B cell (primary cell): ENCODE data around the gene ZNF541. TPM values are rescaled to one million over a fixed set of nuclear protein-coding genes. Genes with fewer than 3 reads are reported as not detected.
A peak's percentile ranks its signal among the peaks of the same experiment; 100 is the strongest.

Experiments used
- ATAC-seq: fragments of 200-7000 bp; cut with Tn5 transposase; one replicate; pipeline ENCODE4 v1.10.0; 2021; ENCODE audit warnings: low read depth, mild to moderate bottlenecking, moderate number of reproducible peaks, moderate library complexity
- CTCF ChIA-PET: fragments of 350-600 bp; sonication (Branson Sonifier 250); formaldehyde crosslinking; loops from one replicate; lab custom pipeline; 2021; ENCODE audit warnings: antibody characterized with exemption, inconsistent platforms; lab: Charles Lee
- POLR2A ChIA-PET: fragments of 350-600 bp; sonication (Branson Sonifier 250); formaldehyde crosslinking; loops from one replicate; lab custom pipeline; 2021; ENCODE audit warnings: antibody characterized with exemption; lab: Charles Lee
- DNase-seq: peaks from one replicate; pipeline ENCODE4 v3.0.0; 2013
- H2AFZ ChIP-seq: 2 replicates; pipeline ENCODE4 v1.6.1; 2012; ENCODE audit warnings: mild to moderate bottlenecking, low read depth, low read length; ENCODE audit not compliant: insufficient read depth, poor library complexity, severe bottlenecking
- H3K27ac ChIP-seq, 2 donors: 1 replicate in 1 of 2; 2 replicates in 1 of 2; pipeline ENCODE4 v1.5.1; 2012 to 2013; ENCODE audit warnings: low read length in 2 of 2, mild to moderate bottlenecking in 2 of 2, moderate library complexity in 1 of 2
- H3K27me3 ChIP-seq, 4 experiments: fragments of 200-600 bp in 1 of 4; sonication (generic) in 1 of 4; replicated peaks in 1 of 4; 1 replicate in 2 of 4; 2 replicates in 2 of 4; pipeline versions ENCODE4 v1.6.1 to v1.7.0; 2013 to 2016; ENCODE audit warnings: low read length in 3 of 4, mild to moderate bottlenecking in 2 of 4, mixed read lengths in 1 of 4, moderate library complexity in 1 of 4; ENCODE audit not compliant: insufficient read depth in 4 of 4, control insufficient read depth in 3 of 4; ENCODE audit errors: control extremely low read depth in 1 of 4
- H3K36me3 ChIP-seq, 2 experiments: replicated peaks in 1 of 2; 1 replicate in 1 of 2; 2 replicates in 1 of 2; pipeline versions ENCODE4 v1.6.1 to v1.7.1; 2013; ENCODE audit warnings: low read length in 1 of 2; ENCODE audit not compliant: insufficient read depth in 2 of 2, control insufficient read depth in 1 of 2; ENCODE audit errors: control extremely low read depth in 1 of 2, extremely low read depth in 1 of 2
- H3K4me1 ChIP-seq, 2 donors: fragments of 200-600 bp in 1 of 2; sonication (generic) in 1 of 2; 1 replicate in 1 of 2; 2 replicates in 1 of 2; pipeline versions ENCODE4 v1.5.1 to v1.6.1; 2013 to 2017; ENCODE audit warnings: low read length in 2 of 2; ENCODE audit not compliant: control insufficient read depth in 2 of 2, insufficient read depth in 2 of 2
- H3K4me2 ChIP-seq: replicated peaks from 2 replicates; pipeline ENCODE3; 2012; ENCODE audit warnings: mild to moderate bottlenecking, low read depth, low read length; ENCODE audit not compliant: poor library complexity, severe bottlenecking
- H3K4me3 ChIP-seq, 5 experiments: fragments of 200-600 bp in 1 of 5; sonication (generic) in 1 of 5; 1 replicate in 3 of 5; 2 replicates in 2 of 5; pipeline versions ENCODE4 v1.5.1 to v1.7.0; 2011 to 2016; ENCODE audit warnings: low read length in 4 of 5, mild to moderate bottlenecking in 4 of 5, low read depth in 2 of 5, control low read depth in 1 of 5, moderate library complexity in 1 of 5; ENCODE audit not compliant: insufficient read depth in 1 of 5; ENCODE audit errors: control extremely low read depth in 1 of 5, extremely low read depth in 1 of 5
- H3K79me2 ChIP-seq: fragments of 200-600 bp; sonication (generic); one replicate; pipeline ENCODE4 v1.6.0; 2016; ENCODE audit warnings: low read length; ENCODE audit not compliant: control insufficient read depth, insufficient read depth
- H3K9ac ChIP-seq: fragments of 200-600 bp; sonication (generic); 2 replicates; pipeline ENCODE4 v1.6.1; 2017; ENCODE audit warnings: mild to moderate bottlenecking, low read length, moderate library complexity
- H3K9me3 ChIP-seq, 3 donors: one replicate each; pipeline versions ENCODE4 v1.6.1 to v1.7.1; 2013; ENCODE audit warnings: low read length in 2 of 3; ENCODE audit not compliant: control insufficient read depth in 2 of 3, insufficient read depth in 1 of 3; ENCODE audit errors: control extremely low read depth in 1 of 3
- H4K20me1 ChIP-seq: 2 replicates; pipeline ENCODE4 v1.6.0; 2012; ENCODE audit warnings: mild to moderate bottlenecking, low read length; ENCODE audit not compliant: insufficient read depth, control insufficient read depth, poor library complexity, severe bottlenecking
- H3K27ac Mint-ChIP-seq: one replicate; pipeline ENCODE4 v1.8.0; 2021; ENCODE audit warnings: mixed read lengths
- H3K27me3 Mint-ChIP-seq: one replicate; pipeline ENCODE4 v1.8.0; 2021; ENCODE audit warnings: mixed read lengths
- H3K4me1 Mint-ChIP-seq: one replicate; pipeline ENCODE4 v1.8.0; 2021; ENCODE audit warnings: mixed read lengths
- H3K4me3 Mint-ChIP-seq: one replicate; pipeline ENCODE4 v1.8.0; 2021; ENCODE audit warnings: mixed read lengths
- H3K9me3 Mint-ChIP-seq: one replicate; pipeline ENCODE4 v1.8.0; 2022; ENCODE audit warnings: mixed read lengths; ENCODE audit not compliant: insufficient read depth
- EZH2 ChIP-seq: IDR thresholded peaks from 2 replicates; pipeline ENCODE4 v1.6.1; 2012; ENCODE audit warnings: borderline replicate concordance, low read depth, mild to moderate bottlenecking, moderate library complexity, low read length; ENCODE audit not compliant: insufficient read depth, poor library complexity, severe bottlenecking
- WGBS: methylation state at CpG from one replicate; pipeline ENCODE4 v1.1.5; 2013; ENCODE audit warnings: missing lambda C conversion rate; ENCODE audit not compliant: insufficient coverage; 5-methylcytosine and 5-hydroxymethylcytosine counted together
- intact Hi-C: fragments of 100-400 bp; cut with micrococcal nuclease; formaldehyde crosslinking; loops from one replicate; pipeline ENCODE4 v1.10.0; 2022
- polyA plus RNA-seq: library from polyadenylated mRNA; depleted of rRNA; stranded (reverse); fragments of >200 nt; gene quantifications from 2 replicates; pipeline ENCODE4 v1.2.3, GENCODE V29; 2012
- total RNA-seq, 2 donors: library from RNA; stranded (reverse); fragments of 120-200 nt in 1 of 2; gene quantifications; 1 replicate in 1 of 2; 2 replicates in 1 of 2; pipeline versions ENCODE4 v1.2.3 to v1.2.4, GENCODE V29; 2013 to 2022
- TF ChIP-seq, protein P1 (sequence below): fragments of 200-600 bp; IDR thresholded peaks from one replicate; pipeline ENCODE4 v1.8.0; 2022; ENCODE audit warnings: antibody characterized with exemption, mild to moderate bottlenecking

Gene ZNF541
- total and polyA plus RNA-seq, 2 donors (not counting 1 experiment from before 2014, with no cell fraction given) = 0.03 TPM; not detected in 1

GRCh38 chr19:47608969-47609905 lies 36.3 kb upstream of the ZNF541 start, which contains the start of gene BICRA:
TSS of gene BICRA (plus strand) at chr19:47609134. CDS start at chr19:47673575, 64,441 bp downstream.
- H3K27me3 ChIP-seq = peaks cover 0 to 2% (median 0%) of the 10 kb centered on the region in 4 experiments
- peaks cover 56% of the 10 kb centered on the region for H3K79me2 ChIP-seq
- under 1% methylated on average over 43 of the region's 94 CpGs for WGBS
- peak within 1 kb of the TSS; percentile 96 for H3K4me2 ChIP-seq
- Mint-ChIP-seq H3K4me1 (peaks cover 37% of the 10 kb centered on the region), H3K27me3 (no peaks in the 10 kb centered on the region), H3K27ac (peak within 1 kb of the TSS; percentile 97), H3K4me3 (peak within 1 kb of the TSS; percentile 98), H3K9me3 (peaks cover 3% of the 10 kb centered on the region)
- ChIA-PET POLR2A (interaction anchor here (0.7 to 2.0 kb wide), 6 partner anchors 9 to 184 kb away, joined by 3 to 16 read pairs (median 4); partner anchors contain the start of gene NAPA), CTCF (interaction anchor here (0.5 to 2.4 kb wide), 5 partner anchors 94 to 374 kb away, joined by 3 to 9 read pairs (median 4); partner anchors contain the start of gene NAPA)
- peaks cover 0 to 2% of the 10 kb centered on the region in 2 experiments for H3K36me3 ChIP-seq
- H3K27ac ChIP-seq = peak within 1 kb of the TSS; percentile 79 to 96
- H3K9me3 ChIP-seq = peaks cover 0 to 1% (median 0%) of the 10 kb centered on the region in 3 donors
- H4K20me1 ChIP-seq = peaks cover 46% of the 10 kb centered on the region
- DNase-seq (peak; percentile 87), ATAC-seq (peak; percentile 60)
- H3K4me1 ChIP-seq = peaks cover 16 to 18% of the 10 kb centered on the region in 2 donors
- no peak for TF ChIP-seq EZH2
- TF ChIP-seq, protein P1, sequence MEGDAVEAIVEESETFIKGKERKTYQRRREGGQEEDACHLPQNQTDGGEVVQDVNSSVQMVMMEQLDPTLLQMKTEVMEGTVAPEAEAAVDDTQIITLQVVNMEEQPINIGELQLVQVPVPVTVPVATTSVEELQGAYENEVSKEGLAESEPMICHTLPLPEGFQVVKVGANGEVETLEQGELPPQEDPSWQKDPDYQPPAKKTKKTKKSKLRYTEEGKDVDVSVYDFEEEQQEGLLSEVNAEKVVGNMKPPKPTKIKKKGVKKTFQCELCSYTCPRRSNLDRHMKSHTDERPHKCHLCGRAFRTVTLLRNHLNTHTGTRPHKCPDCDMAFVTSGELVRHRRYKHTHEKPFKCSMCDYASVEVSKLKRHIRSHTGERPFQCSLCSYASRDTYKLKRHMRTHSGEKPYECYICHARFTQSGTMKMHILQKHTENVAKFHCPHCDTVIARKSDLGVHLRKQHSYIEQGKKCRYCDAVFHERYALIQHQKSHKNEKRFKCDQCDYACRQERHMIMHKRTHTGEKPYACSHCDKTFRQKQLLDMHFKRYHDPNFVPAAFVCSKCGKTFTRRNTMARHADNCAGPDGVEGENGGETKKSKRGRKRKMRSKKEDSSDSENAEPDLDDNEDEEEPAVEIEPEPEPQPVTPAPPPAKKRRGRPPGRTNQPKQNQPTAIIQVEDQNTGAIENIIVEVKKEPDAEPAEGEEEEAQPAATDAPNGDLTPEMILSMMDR = no peak
- intact Hi-C loops = loop anchor here (1.0 to 10.0 kb wide), 7 partner anchors 9 to 1594 kb away; partner anchors contain the start of genes INAFM1, KPTN, NAPA and NOP53
- peak within 1 kb of the TSS; percentile 50 to 98 (median 92) for H3K4me3 ChIP-seq
- peak within 1 kb of the TSS; percentile 94 for H2AFZ ChIP-seq
- H3K9ac ChIP-seq = peak within 1 kb of the TSS; percentile 99
